ENCODE data around the gene DNMT1.

- TF ChIP-seq FOXM1 (IDR thresholded peaks at IDR 0.05; ENCODE audit: borderline replicate concordance, low read depth): no peak
- no peak for TF ChIP-seq USF1 (IDR thresholded peaks at IDR 0.05)
- TF ChIP-seq TAF1 (IDR thresholded peaks at IDR 0.05; ENCODE audit: low read depth): no peak
- no peak for TF ChIP-seq NFIC (IDR thresholded peaks at IDR 0.05)
- TF ChIP-seq CEBPB (IDR thresholded peaks at IDR 0.05): no peak
- no peak for TF ChIP-seq EP300 (IDR thresholded peaks at IDR 0.05; ENCODE audit: borderline replicate concordance)
- TF ChIP-seq YY1 (IDR thresholded peaks at IDR 0.05; ENCODE audit: low read depth): no peak
- no peak for TF ChIP-seq MAX (IDR thresholded peaks at IDR 0.05)
- TF ChIP-seq RAD21 (IDR thresholded peaks at IDR 0.05; ENCODE audit: low read depth): no peak
- TF ChIP-seq CREB1 (IDR thresholded peaks at IDR 0.05; ENCODE audit: low read depth): no peak
- TF ChIP-seq REST (IDR thresholded peaks at IDR 0.05; ENCODE audit: low read depth): no peak
- TF ChIP-seq TCF12 (IDR thresholded peaks at IDR 0.05; ENCODE audit: low read depth): no peak
- no peak for TF ChIP-seq TEAD4 (IDR thresholded peaks at IDR 0.05)
These were observed 36.7 kb downstream of the DNMT1 start for GRCh38 chr19:10158071-10158470.

All from Ishikawa (cell line).